ENCODE results near the gene GUK1. TPM values are rescaled to one million over a fixed set of nuclear protein-coding genes. Genes with fewer than 3 reads are reported as not detected.
"Not testable (repeated sequence)": the region's sequence is repeated elsewhere in the genome, so short reads cannot be mapped to it uniquely, and the experiment has no call there.

The GUK1 gene
- total RNA-seq, 2 experiments from 2014 or later, result 196 to 270 TPM

DNA sequence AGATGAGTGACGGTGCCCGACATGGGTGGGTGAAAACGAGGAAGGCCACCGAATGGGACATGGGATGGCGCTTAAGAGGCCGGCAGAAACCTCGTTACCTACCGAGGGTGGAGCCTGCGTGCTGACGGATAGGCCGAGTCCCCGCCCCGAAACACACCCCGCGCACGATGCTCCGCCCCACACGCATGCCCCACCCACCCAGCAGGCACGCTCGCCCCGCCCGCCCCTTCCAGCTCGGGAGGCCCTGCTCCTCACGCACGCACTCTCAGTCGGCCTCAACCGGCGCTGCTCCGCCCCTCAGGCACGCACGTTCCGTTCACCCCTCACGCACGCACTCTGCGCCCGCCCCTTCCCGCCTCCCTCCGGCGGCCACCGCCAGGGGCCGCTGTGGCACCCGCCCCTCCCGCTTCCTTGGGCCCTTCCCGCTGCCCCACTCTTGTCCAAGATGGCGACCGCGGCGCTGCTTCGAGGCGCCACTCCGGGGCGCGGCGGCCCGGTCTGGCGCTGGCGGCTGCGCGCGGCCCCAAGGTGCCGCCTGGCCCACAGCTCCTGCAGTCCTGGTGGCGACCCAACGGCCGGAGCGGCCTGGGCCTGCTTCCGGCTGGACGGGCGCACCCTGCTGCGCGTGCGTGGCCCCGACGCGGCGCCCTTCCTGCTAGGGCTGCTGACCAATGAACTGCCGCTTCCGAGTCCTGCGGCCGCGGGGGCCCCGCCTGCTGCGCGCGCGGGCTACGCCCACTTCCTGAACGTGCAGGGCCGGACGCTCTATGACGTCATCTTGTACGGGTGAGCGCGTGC lies 25.5 kb downstream of the GUK1 start, which contains the start of gene IBA57:
Gene IBA57, plus strand, starts transcription at position 433 of the 798 bp plus-strand sequence. Its CDS starts 13 bp downstream, at position 446.
- Mint-ChIP-seq H3K27me3 (no peaks in the 10 kb centered on the region), H3K36me3 (ENCODE audit: low read depth) (peaks cover 3% of the 10 kb centered on the region), H3K4me3 (peak within 1 kb of the TSS; percentile 80), H3K9me3 (ENCODE audit: low read depth) (no peaks in the 10 kb centered on the region), H3K4me1 (peaks cover 35% of the 10 kb centered on the region), H3K27ac (peak within 1 kb of the TSS; percentile 87)
- peak; percentile 100 for DNase-seq
- ChIA-PET POLR2A (interaction anchor here (0.6 to 1.5 kb wide), 10 partner anchors 8 to 241 kb away, joined by 3 to 9 read pairs (median 4); partner anchors contain the start of genes ARF1, GUK1 and TRIM11), CTCF (interaction anchor here (0.6 to 3.9 kb wide), 20 partner anchors 9 to 1171 kb away, joined by 3 to 30 read pairs (median 4); partner anchors contain the start of genes ARF1, GUK1 and TRIM11)
- peak; percentile 89 for ATAC-seq
- intact Hi-C loops (cut with DNase I, micrococcal nuclease), result loop anchor here (1.0 to 10.0 kb wide), 20 partner anchors 9 to 1761 kb away; partner anchors contain the start of genes ARF1 (in 2 of the 2), C1orf35 (in 2 of the 2), GUK1 (in 2 of the 2) and MRPL55 (in 2 of the 2)

GRCh38 chr1:228166170-228166936 lies 26.3 kb downstream of the GUK1 start:
- ATAC-seq (peak; percentile 23), DNase-seq (peak; percentile 81)
- no peaks in the 10 kb centered on the region for H3K27me3 Mint-ChIP-seq
- H3K4me1 Mint-ChIP-seq, result peaks cover 35% of the 10 kb centered on the region
- peaks cover 3% of the 10 kb centered on the region for H3K36me3 Mint-ChIP-seq (ENCODE audit: low read depth)
- POLR2A ChIA-PET, result interaction anchor here (0.9 to 1.5 kb wide), 6 partner anchors 11 to 240 kb away, joined by 3 to 8 read pairs (median 4); partner anchors contain the start of genes ARF1, GUK1 and TRIM11
- H3K9me3 Mint-ChIP-seq (ENCODE audit: low read depth), result no peaks in the 10 kb centered on the region
- CTCF ChIA-PET, result interaction anchor here (0.7 to 3.9 kb wide), 15 partner anchors 11 to 294 kb away, joined by 3 to 30 read pairs (median 4); partner anchors contain the start of genes ARF1 and GUK1
- H3K4me3 Mint-ChIP-seq, result peak overlapping the region; percentile 80
- peak overlapping the region; percentile 81 for H3K27ac Mint-ChIP-seq
- intact Hi-C loops (cut with DNase I, micrococcal nuclease), result loop anchor here (1.0 to 10.0 kb wide), 16 partner anchors 8 to 1762 kb away; partner anchors contain the start of genes ARF1 (in 1 of the 2), C1orf35 (in 1 of the 2), GUK1 (in 1 of the 2) and JMJD4 (in 1 of the 2)

GRCh38 chr1:228168563-228169270 lies 28.6 kb downstream of the GUK1 start:
- Mint-ChIP-seq H3K27ac (peak overlapping the region; percentile 34), H3K9me3 (ENCODE audit: low read depth) (no peaks in the 10 kb centered on the region), H3K36me3 (ENCODE audit: low read depth) (peaks cover 3% of the 10 kb centered on the region), H3K4me3 (no peak overlapping the region), H3K27me3 (no peaks in the 10 kb centered on the region), H3K4me1 (peaks cover 22% of the 10 kb centered on the region)
- CTCF ChIA-PET, result interaction anchor here (0.7 to 1.9 kb wide), 3 partner anchors 31 to 1017 kb away, joined by 3 to 5 read pairs (median 3); no protein-coding TSS in a partner anchor
- POLR2A ChIA-PET, result no interaction called here
- DNase-seq (no peak), ATAC-seq (no peak)
- intact Hi-C loops (cut with DNase I, micrococcal nuclease), result loop anchor here (5.0 to 10.0 kb wide), 4 partner anchors 109 to 1764 kb away; partner anchors contain the start of gene PARP1 (in 1 of the 2)

- H3K27me3 Mint-ChIP-seq, result no peaks in the 10 kb centered on the region
- DNase-seq (no peak), ATAC-seq (no peak)
- CTCF ChIA-PET, result interaction anchor here (1.5 kb wide), 1 partner anchor 63 kb away, joined by 3 read pairs; no protein-coding TSS in a partner anchor
- no peaks in the 10 kb centered on the region for H3K9me3 Mint-ChIP-seq (ENCODE audit: low read depth)
- intact Hi-C loops (cut with DNase I, micrococcal nuclease), result loop anchor here (5.0 to 10.0 kb wide), 4 partner anchors 108 to 1765 kb away; partner anchors contain the start of gene PARP1 (in 1 of the 2)
- H3K36me3 Mint-ChIP-seq (ENCODE audit: low read depth), result peaks cover 3% of the 10 kb centered on the region
- H3K4me3 Mint-ChIP-seq, result no peak overlapping the region
- POLR2A ChIA-PET, result no interaction called here
- peak overlapping the region; percentile 7 for H3K27ac Mint-ChIP-seq
- H3K4me1 Mint-ChIP-seq, result peaks cover 16% of the 10 kb centered on the region
Observed at GRCh38 chr1:228169345-228169744, 29.3 kb downstream of the GUK1 start.

DNA sequence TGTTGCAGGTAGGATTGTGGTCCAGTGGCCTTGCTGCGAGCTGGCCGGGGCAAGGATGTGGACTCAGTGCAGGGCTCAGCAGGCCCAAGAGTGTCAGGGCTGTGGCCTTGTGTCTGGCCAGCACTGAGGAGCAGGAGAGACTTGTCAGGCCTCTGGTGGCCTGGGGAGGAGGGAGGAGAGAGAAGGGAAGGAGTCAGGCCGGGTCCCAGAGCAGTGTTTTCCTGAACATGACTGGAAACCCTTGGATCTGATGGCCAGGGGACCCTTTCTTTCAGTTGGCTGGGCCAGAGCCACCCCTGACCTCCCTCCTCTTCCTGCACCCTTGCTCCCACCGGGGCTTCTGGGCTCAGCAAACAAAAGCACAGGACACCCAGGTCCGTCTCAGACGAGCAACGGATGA lies 30.6 kb downstream of the GUK1 start:
- peaks cover 3% of the 10 kb centered on the region for H3K36me3 Mint-ChIP-seq (ENCODE audit: low read depth)

DNA sequence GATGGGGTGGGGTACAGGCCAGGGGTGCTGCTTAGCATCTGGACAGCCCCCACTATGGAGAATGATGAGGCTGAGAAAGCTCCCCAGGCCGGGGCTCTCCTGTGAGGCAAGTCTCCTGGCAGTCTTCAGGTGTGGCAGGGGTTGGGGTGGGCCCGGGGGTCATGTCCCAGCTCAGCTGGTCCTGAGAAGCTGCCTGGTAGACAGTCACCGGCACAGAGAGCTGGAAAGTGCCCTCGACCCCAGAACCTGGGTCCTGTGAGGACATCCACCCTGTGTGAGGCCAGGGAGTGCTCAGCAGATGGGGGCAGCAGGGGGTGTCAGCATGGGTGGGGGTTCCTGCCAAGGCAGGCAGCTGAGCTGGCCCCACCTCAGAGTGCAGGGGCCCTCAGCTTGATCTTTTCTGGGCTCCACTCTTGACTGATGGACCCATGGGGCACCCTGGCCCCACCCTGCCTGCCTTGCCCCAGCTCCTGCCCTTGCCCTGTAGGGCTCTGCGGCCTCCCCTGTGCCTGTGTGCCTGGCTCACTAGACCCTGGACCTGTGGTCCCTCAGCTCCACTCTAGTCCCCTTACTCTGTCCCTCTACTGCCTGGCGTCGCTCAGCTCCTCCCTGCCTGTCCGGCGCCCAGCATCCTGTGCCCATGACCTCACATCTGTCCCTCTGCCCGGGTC lies 31.3 kb downstream of the GUK1 start:
- ChIA-PET CTCF (interaction anchor here (0.6 to 0.9 kb wide), 2 partner anchors 10 to 42 kb away, joined by 3 to 4 read pairs; no protein-coding TSS in a partner anchor), POLR2A (no interaction called here)
- intact Hi-C loops (cut with DNase I, micrococcal nuclease), result no loop called here
- Mint-ChIP-seq H3K36me3 (ENCODE audit: low read depth) (peaks cover 3% of the 10 kb centered on the region), H3K27me3 (no peaks in the 10 kb centered on the region), H3K27ac (no peak overlapping the region), H3K9me3 (ENCODE audit: low read depth) (no peaks in the 10 kb centered on the region), H3K4me1 (peaks cover 10% of the 10 kb centered on the region), H3K4me3 (no peak overlapping the region)
- no peak for ATAC-seq
- no peak for DNase-seq

More for the DNA sequence above, 30.6 kb downstream of the GUK1 start:
- ChIA-PET CTCF (interaction anchor here (0.9 kb wide), 1 partner anchor 10 kb away, joined by 3 read pairs; no protein-coding TSS in a partner anchor), POLR2A (no interaction called here)
- ATAC-seq (no peak), DNase-seq (no peak)
- H3K27ac Mint-ChIP-seq, result peak overlapping the region; percentile 25
- peaks cover 10% of the 10 kb centered on the region for H3K4me1 Mint-ChIP-seq
- H3K4me3 Mint-ChIP-seq, result no peak overlapping the region
- intact Hi-C loops (cut with DNase I, micrococcal nuclease), result no loop called here
- no peaks in the 10 kb centered on the region for H3K9me3 Mint-ChIP-seq (ENCODE audit: low read depth)
- no peaks in the 10 kb centered on the region for H3K27me3 Mint-ChIP-seq

- Mint-ChIP-seq H3K4me1 (peaks cover under 1% of the 10 kb centered on the region), H3K9me3 (ENCODE audit: low read depth) (no peaks in the 10 kb centered on the region), H3K36me3 (ENCODE audit: low read depth) (peaks cover 1% of the 10 kb centered on the region), H3K27me3 (no peaks in the 10 kb centered on the region), H3K27ac (peak overlapping the region; percentile 6), H3K4me3 (no peak overlapping the region)
- DNase-seq (no peak), ATAC-seq (no peak)
- CTCF ChIA-PET, result no interaction called here
- POLR2A ChIA-PET, result interaction anchor here (1.0 to 1.7 kb wide), 2 partner anchors 8 to 30 kb away, joined by 3 to 9 read pairs; partner anchors contain the start of gene IBA57
- intact Hi-C loops (cut with DNase I, micrococcal nuclease), result no loop called here
Observed at GRCh38 chr1:228172591-228173527, 32.8 kb downstream of the GUK1 start.

DNA sequence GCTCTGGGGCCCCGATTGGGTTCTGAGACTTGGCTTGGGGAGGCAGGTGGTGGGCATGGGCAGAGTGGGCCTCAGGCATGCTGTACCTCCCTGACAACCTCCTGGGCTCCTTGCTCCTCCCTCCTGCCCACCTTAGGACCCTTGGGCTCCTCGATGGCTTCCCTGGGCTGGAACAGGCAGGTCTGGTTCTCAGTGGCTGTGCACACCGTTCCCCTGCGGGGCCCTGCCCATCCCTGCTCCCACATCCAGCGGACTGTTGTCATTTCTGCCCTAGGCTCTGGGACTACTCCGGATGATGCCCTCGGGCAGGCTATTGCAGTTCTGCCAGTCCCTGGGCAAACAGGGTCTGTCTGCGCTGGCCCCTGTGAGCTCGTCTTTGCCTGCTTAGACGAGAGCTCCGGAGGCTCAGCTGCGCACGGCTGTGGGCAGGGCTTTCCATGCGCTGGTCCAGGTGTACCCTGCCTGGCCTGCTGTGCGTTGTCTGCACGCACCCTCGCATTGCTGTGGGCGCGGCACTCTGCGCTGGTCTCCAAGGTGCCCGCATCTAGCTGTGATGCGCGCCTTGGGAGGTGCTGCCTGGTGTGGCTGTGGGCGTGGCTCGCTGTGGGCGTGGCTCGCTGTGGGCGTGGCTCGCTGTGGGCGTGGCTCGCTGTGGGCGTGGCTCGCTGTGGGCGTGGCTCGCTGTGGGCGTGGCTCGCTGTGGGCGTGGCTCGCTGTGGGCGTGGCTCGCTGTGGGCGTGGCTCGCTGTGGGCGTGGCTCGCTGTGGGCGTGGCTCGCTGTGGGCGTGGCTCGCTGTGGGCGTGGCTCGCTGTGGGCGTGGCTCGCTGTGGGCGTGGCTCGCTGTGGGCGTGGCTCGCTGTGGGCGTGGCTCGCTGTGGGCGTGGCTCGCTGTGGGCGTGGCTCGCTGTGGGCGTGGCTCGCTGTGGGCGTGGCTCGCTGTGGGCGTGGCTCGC lies 33.7 kb downstream of the GUK1 start:
- not testable (repeated sequence) for H3K27me3 Mint-ChIP-seq; H3K4me3 Mint-ChIP-seq; H3K4me1 Mint-ChIP-seq; H3K36me3 Mint-ChIP-seq (ENCODE audit: low read depth); H3K27ac Mint-ChIP-seq; H3K9me3 Mint-ChIP-seq (ENCODE audit: low read depth)
- DNase-seq (peak; percentile 67), ATAC-seq (peak; percentile 67)
- CTCF ChIA-PET, result interaction anchor here (1.1 kb wide), 1 partner anchor 313 kb away, joined by 3 read pairs; no protein-coding TSS in a partner anchor
- intact Hi-C loops (cut with DNase I, micrococcal nuclease), result loop anchor here (1.0 to 2.0 kb wide), 10 partner anchors 8 to 386 kb away; partner anchors contain the start of genes ARF1 (in 1 of the 2), GUK1 (in 1 of the 2), IBA57 (in 1 of the 2) and MRPL55 (in 1 of the 2)
- POLR2A ChIA-PET, result interaction anchor here (0.7 to 1.7 kb wide), 4 partner anchors 9 to 174 kb away, joined by 3 to 9 read pairs (median 4); partner anchors contain the start of genes GUK1 and IBA57
